ENCODE results near the gene TMEM17. TPM values are rescaled to one million over a fixed set of nuclear protein-coding genes. Genes with fewer than 3 reads are reported as not detected.
"Not testable (repeated sequence)": the region's sequence is repeated elsewhere in the genome, so short reads cannot be mapped to it uniquely, and the experiment has no call there.

Gene TMEM17, protein sequence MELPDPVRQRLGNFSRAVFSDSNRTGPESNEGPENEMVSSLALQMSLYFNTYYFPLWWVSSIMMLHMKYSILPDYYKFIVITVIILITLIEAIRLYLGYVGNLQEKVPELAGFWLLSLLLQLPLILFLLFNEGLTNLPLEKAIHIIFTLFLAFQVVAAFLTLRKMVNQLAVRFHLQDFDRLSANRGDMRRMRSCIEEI
- under 1 TPM; 0.14 to 0.28 TPM for total RNA-seq

DNA sequence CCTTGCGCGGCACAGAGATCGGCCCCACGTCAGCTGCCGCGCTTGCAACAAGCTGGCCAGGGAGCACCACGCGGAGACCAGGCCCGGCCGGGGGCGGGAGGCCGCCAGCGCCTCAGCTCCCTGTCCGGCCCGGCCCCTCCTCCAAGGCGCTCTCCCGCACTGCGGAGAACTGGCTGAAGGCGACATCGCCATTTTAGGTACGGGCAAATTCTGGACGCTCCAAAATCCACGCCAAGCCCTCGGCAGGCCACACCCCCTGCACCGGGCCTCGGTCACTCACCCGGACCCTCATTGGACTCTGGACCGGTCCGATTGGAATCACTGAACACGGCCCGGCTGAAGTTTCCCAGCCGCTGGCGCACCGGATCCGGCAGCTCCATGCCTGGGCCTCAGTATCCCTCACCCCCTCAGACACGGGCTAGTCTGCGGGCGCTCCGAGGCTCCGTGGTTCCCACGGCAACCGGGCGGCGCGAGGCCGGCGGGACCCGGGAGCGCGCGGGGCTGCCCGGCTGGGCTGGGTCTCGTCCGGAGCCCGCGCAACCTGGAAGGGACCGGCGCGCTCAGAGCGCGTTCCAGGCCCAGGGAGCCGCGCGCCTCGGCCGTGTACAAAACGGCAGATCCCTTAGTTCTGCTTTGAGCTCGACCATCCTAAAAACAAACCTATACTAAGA, at the start of gene TMEM17:
Gene TMEM17, minus strand, starts transcription at position 446 of the 671 bp plus-strand sequence. Its CDS starts 66 bp downstream, at position 380.
- H3K4me3 Mint-ChIP-seq = peak within 1 kb of the TSS; percentile 75
- peaks cover 9 to 12% of the 10 kb centered on the region in 2 donors for H3K4me1 Mint-ChIP-seq (ENCODE audit: low read depth in 2 of 2)

DNA sequence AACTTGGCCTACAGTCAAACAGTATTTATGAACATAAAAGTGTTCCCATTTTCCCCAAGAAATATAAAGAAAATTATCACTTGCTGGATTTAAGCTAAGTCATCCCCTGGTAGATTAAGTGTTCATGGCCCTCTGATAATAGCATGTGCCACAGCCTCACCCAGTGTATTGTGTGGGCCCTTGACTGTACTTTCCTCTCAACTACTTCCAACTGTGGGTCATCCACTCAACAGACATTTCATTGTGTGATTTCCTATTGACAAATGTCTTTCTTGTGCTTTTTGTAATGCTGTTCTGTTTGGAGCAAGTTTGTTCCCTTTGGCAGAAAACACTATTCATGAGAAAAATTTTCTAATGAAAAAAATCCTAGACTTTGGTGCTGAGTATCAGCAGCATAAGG, 48.4 kb upstream of the TMEM17 start:
- no peaks in the 10 kb centered on the region for H3K36me3 Mint-ChIP-seq
- ATAC-seq (no peak), DNase-seq (ENCODE audit: low spot score) (no peak)
- H3K4me3 Mint-ChIP-seq = no peak overlapping the region
- no peak overlapping the region for H3K27ac Mint-ChIP-seq
- no peaks in the 10 kb centered on the region for H3K4me1 Mint-ChIP-seq (ENCODE audit: low read depth in 2 of 2)
- peaks cover 15 to 30% of the 10 kb centered on the region in 2 donors for H3K27me3 Mint-ChIP-seq
- H3K9me3 Mint-ChIP-seq = peaks cover 5% of the 10 kb centered on the region

More for the DNA sequence above, at the start of gene TMEM17:
- DNase-seq (ENCODE audit: low spot score) (peak; percentile 71), ATAC-seq (peak; percentile 84 to 91)
- no peaks in the 10 kb centered on the region for H3K36me3 Mint-ChIP-seq
- no peaks in the 10 kb centered on the region for H3K9me3 Mint-ChIP-seq
- peaks cover 9 to 20% of the 10 kb centered on the region in 2 donors for H3K27me3 Mint-ChIP-seq
- H3K27ac Mint-ChIP-seq = peak within 1 kb of the TSS in 1 of 2 donors; percentile 53

DNA sequence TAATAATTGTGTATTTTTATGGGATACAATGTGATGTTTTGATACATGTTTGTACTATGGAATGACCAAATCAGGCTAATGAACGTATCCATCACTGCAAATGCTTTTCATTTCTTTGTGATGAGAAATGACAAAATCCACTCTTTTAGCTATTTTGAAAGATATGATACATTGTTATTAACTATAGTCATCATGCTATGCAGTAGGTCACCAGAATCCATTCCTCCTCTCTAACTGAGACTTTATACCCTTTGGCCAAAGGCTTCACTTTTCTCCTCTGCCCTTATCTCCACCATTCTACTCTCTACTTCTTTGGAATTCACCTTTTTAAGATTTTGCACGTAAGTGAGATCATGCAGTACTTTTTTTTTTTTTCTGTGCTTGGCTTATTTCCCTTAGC, 44.5 kb upstream of the TMEM17 start:
- no peaks in the 10 kb centered on the region for H3K36me3 Mint-ChIP-seq
- DNase-seq (ENCODE audit: low spot score) (no peak), ATAC-seq (no peak)
- no peak overlapping the region for H3K27ac Mint-ChIP-seq
- peaks cover 5 to 12% of the 10 kb centered on the region in 2 donors for H3K27me3 Mint-ChIP-seq
- no peak overlapping the region for H3K4me3 Mint-ChIP-seq
- no peaks in the 10 kb centered on the region for H3K4me1 Mint-ChIP-seq (ENCODE audit: low read depth in 2 of 2)
- H3K9me3 Mint-ChIP-seq = no peaks in the 10 kb centered on the region

DNA sequence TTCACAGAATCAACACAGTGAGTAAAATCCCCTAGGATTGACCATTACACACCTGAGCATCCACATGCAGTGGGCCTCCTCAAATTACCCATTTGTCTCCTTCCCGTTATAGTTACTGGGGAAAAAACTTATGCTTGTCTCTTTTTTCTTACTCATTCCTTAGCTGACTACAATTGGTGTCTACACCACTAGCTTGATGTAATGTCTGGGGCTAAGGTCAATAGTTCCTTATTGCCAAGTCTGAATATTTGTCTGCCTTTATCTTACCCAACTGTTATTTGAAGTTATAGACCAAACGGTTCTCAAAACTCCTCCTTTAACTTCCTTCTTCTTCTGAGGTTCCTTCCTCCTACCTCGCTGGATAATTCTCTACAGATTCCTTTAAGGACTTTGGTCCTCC, 41.9 kb upstream of the TMEM17 start:
- Mint-ChIP-seq H3K9me3 (no peaks in the 10 kb centered on the region), H3K4me1 (ENCODE audit: low read depth in 2 of 2) (no peaks in the 10 kb centered on the region), H3K27me3 (peaks cover 0 to 6% of the 10 kb centered on the region in 2 donors), H3K27ac (no peak overlapping the region), H3K4me3 (no peak overlapping the region), H3K36me3 (no peaks in the 10 kb centered on the region)
- ATAC-seq = no peak
- DNase-seq (ENCODE audit: low spot score) = no peak

DNA sequence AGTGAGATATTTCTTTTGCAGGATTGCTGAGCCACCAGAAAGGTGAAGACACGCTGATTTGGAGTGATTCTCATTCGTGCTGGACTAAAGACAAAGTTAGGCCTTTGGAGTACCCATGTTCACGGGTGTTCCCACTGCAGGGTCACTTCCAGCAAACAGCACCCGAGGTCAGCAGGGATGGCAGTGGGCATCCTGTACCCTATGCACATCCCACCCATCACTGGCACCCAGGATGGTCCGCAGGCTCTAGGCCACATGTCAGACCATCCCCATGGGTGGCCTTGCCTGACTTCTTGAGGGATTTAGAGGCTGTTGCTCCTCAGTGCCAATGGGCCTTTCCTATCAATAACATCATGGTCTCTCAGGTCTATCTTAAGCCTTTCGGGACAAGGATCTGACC, 39.3 kb upstream of the TMEM17 start:
- no peaks in the 10 kb centered on the region for H3K9me3 Mint-ChIP-seq
- DNase-seq (ENCODE audit: low spot score) (no peak), ATAC-seq (peak in 1 of 2 donors; percentile 63)
- no peak overlapping the region for H3K27ac Mint-ChIP-seq
- no peak overlapping the region for H3K4me3 Mint-ChIP-seq
- no peaks in the 10 kb centered on the region for H3K36me3 Mint-ChIP-seq
- no peaks in the 10 kb centered on the region for H3K4me1 Mint-ChIP-seq (ENCODE audit: low read depth in 2 of 2)
- no peaks in the 10 kb centered on the region for H3K27me3 Mint-ChIP-seq

DNA sequence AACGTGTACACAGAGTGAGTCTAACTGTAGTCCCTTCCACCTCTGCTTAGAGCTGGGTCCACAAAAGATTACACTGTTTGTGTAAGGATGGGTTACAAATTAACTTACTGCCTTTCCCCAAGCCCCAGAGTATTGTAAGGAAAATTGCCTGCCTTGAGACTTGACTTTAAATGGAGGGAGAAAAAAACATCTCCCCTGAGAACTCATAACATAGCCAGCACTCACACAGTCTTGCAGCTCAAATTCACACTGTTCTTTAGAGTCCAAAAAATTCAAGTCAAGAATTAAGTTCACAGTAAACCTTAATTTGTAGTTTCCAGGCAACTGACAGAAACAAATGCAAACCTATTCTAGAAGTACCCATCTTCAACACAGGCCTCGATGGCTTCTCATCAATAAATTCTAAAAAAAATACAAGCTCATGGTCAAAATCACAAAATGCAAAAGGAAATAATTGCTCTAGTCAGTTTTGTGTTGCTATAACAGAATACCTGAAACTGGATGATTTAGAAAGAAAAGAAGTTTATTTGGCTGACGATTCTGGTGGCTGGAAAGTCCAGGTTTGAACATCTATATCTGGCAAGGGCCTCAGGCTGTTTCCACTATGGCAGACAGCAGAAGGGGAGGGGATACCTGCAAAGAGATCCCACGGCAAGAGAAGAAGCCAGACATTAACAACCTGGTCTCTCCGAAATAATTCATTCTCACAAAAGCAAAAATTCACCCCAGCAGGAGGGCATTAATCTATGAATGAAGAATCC, 34.6 kb upstream of the TMEM17 start:
- H3K27me3 Mint-ChIP-seq = peaks cover 7 to 12% of the 10 kb centered on the region in 2 donors
- no peak for ATAC-seq

DNA sequence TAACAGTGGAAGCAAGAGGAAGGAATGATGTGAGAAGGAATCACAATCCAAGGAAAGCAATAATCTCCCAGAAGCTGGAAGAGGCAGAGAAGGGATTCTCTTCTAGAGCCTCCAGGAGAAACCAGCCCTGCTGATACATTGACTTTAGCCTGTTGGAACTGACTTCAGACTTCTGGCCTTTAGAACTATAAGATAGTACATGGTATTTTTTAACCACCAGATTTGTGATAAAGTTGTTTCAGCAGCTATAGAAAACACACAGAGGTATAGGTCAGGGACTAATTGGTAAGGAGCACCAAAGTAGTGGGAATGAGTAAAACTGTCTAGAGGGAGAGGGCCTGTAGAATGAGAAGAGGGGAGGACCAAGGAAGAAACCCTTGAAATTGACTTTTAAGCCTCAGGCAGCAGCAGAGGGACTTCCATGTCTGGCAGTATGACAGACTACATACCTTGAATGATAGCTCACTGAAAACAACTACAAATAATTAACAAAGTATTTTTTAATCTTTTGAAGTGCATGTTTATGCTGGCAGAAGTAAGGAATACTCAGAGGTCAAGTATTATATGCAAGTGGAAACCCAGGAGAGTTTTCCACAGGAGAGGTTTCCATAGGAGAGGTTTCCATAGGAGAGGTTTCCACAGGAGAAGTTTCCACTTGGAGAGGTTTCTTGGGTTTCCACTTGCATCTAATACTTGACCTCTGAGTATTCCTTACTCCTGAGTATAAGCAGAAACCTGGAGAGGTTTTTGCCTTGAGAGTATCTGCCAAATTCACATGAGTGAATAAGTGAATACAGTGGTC, 33.8 kb upstream of the TMEM17 start:
- peaks cover 8% of the 10 kb centered on the region for H3K36me3 Mint-ChIP-seq

More for the DNA sequence above, 34.6 kb upstream of the TMEM17 start:
- H3K36me3 Mint-ChIP-seq = peaks cover 5% of the 10 kb centered on the region
- H3K4me3 Mint-ChIP-seq = no peak overlapping the region
- peaks cover 3% of the 10 kb centered on the region for H3K9me3 Mint-ChIP-seq
- DNase-seq (ENCODE audit: low spot score) = no peak
- peaks cover 0 to 3% of the 10 kb centered on the region in 2 donors for H3K4me1 Mint-ChIP-seq (ENCODE audit: low read depth in 2 of 2)
- no peak overlapping the region for H3K27ac Mint-ChIP-seq

DNA sequence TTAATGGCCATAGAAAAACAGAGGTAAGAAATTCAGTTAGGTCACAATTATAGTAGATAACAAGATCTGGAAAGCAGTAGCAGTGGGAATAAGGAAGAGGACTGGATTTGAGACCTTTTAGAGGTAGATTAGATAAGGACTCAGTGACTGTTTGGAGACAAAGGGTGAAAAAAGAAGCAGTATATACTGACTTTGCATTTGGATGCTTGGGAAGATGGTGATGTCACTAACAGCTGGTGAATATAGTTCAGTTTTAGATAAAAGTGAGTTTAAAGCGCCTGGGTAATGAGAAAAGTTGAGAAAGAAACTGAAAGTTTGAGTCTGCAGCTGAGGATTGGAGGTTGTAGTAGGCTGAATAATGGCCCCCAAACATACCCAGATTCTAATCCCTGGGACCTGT, 32.8 kb upstream of the TMEM17 start:
- peaks cover 15 to 22% of the 10 kb centered on the region in 2 donors for H3K27me3 Mint-ChIP-seq
- H3K36me3 Mint-ChIP-seq = peaks cover 12% of the 10 kb centered on the region
- no peak overlapping the region for H3K4me3 Mint-ChIP-seq
- peaks cover 9% of the 10 kb centered on the region for H3K9me3 Mint-ChIP-seq
- no peak for DNase-seq (ENCODE audit: low spot score)
- H3K4me1 Mint-ChIP-seq (ENCODE audit: low read depth in 2 of 2) = peaks cover 0 to 3% of the 10 kb centered on the region in 2 donors
- H3K27ac Mint-ChIP-seq = no peak overlapping the region
- ATAC-seq = no peak

More for the DNA sequence above, 33.8 kb upstream of the TMEM17 start:
- DNase-seq (ENCODE audit: low spot score) (no peak), ATAC-seq (no peak)
- H3K4me3 Mint-ChIP-seq = no peak overlapping the region
- H3K4me1 Mint-ChIP-seq (ENCODE audit: low read depth in 2 of 2) = peaks cover 0 to 3% of the 10 kb centered on the region in 2 donors
- H3K27ac Mint-ChIP-seq = no peak overlapping the region
- H3K27me3 Mint-ChIP-seq = peaks cover 11 to 16% of the 10 kb centered on the region in 2 donors
- peaks cover 6% of the 10 kb centered on the region for H3K9me3 Mint-ChIP-seq

DNA sequence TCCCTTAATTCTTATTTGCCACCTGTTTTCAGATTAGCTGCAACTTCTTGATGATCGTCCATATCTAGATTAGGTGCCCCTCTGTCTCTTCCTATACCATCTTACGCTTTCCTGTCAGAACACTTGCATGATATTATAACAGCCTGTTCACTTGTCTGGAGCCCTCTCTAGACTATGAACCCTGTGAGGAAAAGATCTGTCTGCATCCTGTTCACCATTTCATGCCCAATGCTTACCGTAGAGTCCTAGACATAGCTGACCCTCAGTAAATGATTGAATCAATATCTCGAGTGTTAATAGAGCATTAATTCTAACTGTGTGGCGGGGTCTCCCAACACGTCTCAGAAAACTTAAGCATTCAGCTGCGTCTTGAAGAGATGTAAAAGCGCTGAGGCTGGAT, 31.8 kb upstream of the TMEM17 start:
- no peak for ATAC-seq
- Mint-ChIP-seq H3K27ac (no peak overlapping the region), H3K36me3 (peaks cover 12% of the 10 kb centered on the region), H3K9me3 (peaks cover 9% of the 10 kb centered on the region), H3K4me3 (no peak overlapping the region), H3K4me1 (ENCODE audit: low read depth in 2 of 2) (peaks cover 0 to 3% of the 10 kb centered on the region in 2 donors), H3K27me3 (peaks cover 15 to 30% of the 10 kb centered on the region in 2 donors)
- DNase-seq (ENCODE audit: low spot score) = no peak

DNA sequence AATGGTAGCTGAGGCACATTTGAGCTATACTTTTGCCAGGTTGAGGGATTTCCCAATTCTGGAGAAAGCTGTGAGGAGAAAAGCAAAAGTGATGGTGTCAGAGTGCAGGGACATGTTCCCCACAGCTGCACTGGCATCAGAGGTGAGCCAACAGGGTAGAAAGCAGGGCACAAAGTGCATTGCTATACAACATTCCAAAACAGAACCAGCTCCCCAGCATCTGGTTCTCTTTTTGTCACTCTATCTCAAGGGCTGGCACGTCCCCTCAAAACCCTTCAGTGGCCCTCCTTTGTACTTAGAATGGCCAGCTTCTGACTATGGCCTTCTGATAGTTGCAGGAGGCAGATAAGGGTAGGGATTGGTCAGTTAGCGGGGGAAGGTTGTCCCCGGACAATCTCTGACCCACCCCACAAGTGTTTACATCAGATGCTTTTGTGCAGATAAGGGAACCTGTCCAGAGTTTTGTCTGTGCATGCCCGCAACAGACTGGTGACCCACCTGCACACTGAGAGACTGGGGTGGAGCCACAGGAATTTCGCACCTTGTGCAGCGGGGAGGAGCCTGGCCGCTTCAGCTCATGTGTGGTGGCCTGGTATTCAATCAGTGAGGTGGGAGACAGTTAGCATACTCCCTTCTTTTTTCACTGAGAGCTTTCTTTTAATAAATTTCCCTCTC, 31.0 kb upstream of the TMEM17 start:
- ATAC-seq = no peak
- peaks cover 9% of the 10 kb centered on the region for H3K9me3 Mint-ChIP-seq
- H3K36me3 Mint-ChIP-seq = peaks cover 12% of the 10 kb centered on the region
- H3K4me1 Mint-ChIP-seq (ENCODE audit: low read depth in 2 of 2) = peaks cover 0 to 3% of the 10 kb centered on the region in 2 donors
- no peak for DNase-seq (ENCODE audit: low spot score)
- no peak overlapping the region for H3K4me3 Mint-ChIP-seq
- no peak overlapping the region for H3K27ac Mint-ChIP-seq
- peaks cover 20 to 38% of the 10 kb centered on the region in 2 donors for H3K27me3 Mint-ChIP-seq

DNA sequence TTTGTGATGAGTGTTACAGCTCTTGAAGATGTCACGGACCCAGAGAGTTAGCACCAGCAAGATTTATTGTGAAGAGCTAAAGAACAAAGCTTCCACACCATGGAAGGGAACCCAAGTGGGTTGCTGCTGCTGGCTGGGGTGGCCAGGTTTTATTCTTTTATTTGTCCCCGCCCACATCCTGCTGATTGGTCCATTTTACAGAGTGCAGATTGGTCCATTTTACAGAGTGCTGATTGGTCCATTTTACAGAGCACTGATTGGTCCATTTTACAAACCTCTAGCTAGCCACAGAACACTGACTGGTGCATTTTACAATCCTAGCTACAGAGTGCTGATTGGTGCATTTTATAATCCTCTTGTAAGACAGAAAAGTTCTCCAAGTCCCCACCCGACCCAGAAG, 29.5 kb upstream of the TMEM17 start:
- not testable (repeated sequence) for H3K4me1 Mint-ChIP-seq (ENCODE audit: low read depth in 2 of 2); ATAC-seq; H3K4me3 Mint-ChIP-seq; H3K27ac Mint-ChIP-seq; DNase-seq (ENCODE audit: low spot score); H3K9me3 Mint-ChIP-seq
- Mint-ChIP-seq H3K27me3 (peaks cover 20 to 40% of the 10 kb centered on the region in 2 donors), H3K36me3 (peaks cover 12% of the 10 kb centered on the region)

DNA sequence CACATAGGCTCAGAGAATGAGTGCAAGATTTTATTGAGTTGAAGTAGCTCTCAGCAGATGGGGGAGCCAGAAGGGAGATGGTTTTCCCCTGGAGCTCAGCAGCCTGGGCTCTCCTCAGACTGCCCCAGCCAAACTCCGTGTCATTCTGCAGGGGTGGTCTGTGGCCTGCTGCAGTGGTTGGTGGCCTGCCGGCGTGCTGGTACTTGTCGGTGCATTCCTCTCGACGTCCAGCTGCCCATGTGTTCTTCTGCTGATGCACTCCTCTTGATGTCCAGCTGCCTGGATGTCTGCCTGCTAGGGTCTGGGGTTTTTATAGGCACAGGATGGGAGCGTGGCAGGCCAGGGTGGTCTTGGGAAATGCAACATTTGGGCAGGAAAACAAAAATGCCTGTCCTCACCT, 25.6 kb upstream of the TMEM17 start:
- H3K27me3 Mint-ChIP-seq = peaks cover 22 to 42% of the 10 kb centered on the region in 2 donors
- peaks cover 12% of the 10 kb centered on the region for H3K36me3 Mint-ChIP-seq
- H3K9me3 Mint-ChIP-seq = peaks cover 9% of the 10 kb centered on the region
- ATAC-seq (no peak), DNase-seq (ENCODE audit: low spot score) (no peak)
- H3K27ac Mint-ChIP-seq = no peak overlapping the region
- H3K4me3 Mint-ChIP-seq = no peak overlapping the region
- H3K4me1 Mint-ChIP-seq (ENCODE audit: low read depth in 2 of 2) = no peaks in the 10 kb centered on the region

DNA sequence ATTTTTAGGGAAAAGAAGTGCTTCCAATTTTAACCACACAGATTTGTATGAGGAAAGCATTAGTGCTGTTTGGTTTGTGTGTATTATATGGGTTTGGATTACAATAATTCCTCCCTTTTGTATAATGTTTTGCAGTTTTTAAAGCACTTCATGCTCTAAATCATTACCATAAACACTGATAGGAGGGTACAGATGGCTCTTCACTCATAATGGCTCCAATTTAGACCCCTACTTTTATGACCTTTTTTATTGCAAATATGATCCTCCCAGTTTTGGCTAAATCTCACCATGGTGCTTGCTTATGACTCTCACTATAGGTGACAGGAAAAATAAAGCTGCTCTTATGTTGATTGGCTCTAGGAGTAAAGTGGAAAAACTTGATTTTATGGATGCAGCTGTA, 23.8 kb upstream of the TMEM17 start:
- H3K9me3 Mint-ChIP-seq = peaks cover 2% of the 10 kb centered on the region
- H3K36me3 Mint-ChIP-seq = peaks cover 4% of the 10 kb centered on the region
- H3K27ac Mint-ChIP-seq = no peak overlapping the region
- ATAC-seq (no peak), DNase-seq (ENCODE audit: low spot score) (no peak)
- H3K4me1 Mint-ChIP-seq (ENCODE audit: low read depth in 2 of 2) = no peaks in the 10 kb centered on the region
- H3K4me3 Mint-ChIP-seq = no peak overlapping the region
- H3K27me3 Mint-ChIP-seq = peaks cover 14 to 31% of the 10 kb centered on the region in 2 donors
